Measurements from ENCODE around the gene MOB2.

MOB2 gene

GRCh38 chr11:1520209-1520662 is 33.7 kb upstream of the MOB2 start:
- FAIRE-seq, result no peak
- no peak for DNase-seq (ENCODE audit: insufficient read length, low spot score)
- no peak for TF ChIP-seq SPI1 (IDR thresholded peaks at IDR 0.05; ENCODE audit: low read depth, low read length)
- TF ChIP-seq POLR2AphosphoS5 (IDR thresholded peaks at IDR 0.05; ENCODE audit: low read depth, low read length), result no peak
- TF ChIP-seq TAF1 (IDR thresholded peaks at IDR 0.05; ENCODE audit: low read depth, low read length), result no peak
- TF ChIP-seq PAX5 (IDR thresholded peaks at IDR 0.05; ENCODE audit: insufficient read depth, low read length, severe bottlenecking), result no peak
- no peak for TF ChIP-seq POLR2A (IDR thresholded peaks at IDR 0.05; ENCODE audit: low read depth, low read length)
- TF ChIP-seq POU2F2 (IDR thresholded peaks at IDR 0.05; ENCODE audit: low read depth, low read length), result no peak

DNA sequence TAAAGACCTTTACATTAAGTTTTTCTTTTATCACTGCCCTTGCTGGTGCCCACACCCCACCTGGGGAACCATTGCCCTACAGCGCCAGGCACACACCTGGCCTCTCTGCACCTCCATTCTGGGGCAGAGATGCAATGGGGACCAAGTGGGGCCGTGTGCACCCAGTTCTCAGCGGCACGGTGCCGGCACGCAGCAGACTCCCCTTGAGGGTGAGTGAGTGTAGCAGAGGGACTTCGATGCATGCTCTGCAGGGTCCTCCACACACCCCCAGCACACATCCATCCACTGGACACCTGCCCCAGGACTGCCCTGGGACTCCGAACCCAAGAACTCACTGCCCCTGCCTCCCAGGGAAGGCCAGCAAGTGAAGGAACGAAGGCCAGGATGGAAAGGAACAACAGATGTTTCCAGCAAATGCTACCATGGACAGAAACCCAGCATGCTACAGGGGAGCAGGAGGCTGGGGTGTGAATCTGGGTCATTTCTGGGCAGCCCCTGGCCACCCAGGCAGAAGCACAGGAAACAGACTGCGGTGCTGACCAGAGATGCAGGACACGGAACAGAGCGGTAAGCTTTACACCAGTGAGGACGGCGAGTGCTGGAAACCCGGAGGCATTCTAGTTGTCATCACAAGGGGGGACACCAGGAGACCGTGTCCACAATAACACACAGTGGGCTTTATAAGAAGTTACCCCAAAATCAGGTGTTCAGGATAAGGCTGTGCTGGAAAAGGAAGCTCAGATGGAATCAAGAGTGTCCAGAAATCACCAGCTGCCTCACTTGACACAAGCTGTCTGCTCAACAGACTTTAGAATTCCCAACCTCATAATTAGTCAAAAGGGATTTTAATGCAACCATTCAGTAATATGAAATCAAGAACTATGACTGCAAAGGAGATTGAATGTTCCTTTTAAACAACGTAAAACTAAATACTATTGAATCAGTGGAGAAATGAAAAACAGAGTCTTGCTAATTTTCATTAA is 32.7 kb upstream of the MOB2 start:
- DNase-seq (ENCODE audit: insufficient read length, low spot score) (no peak), FAIRE-seq (no peak)
- no peak for TF ChIP-seq POLR2A (IDR thresholded peaks at IDR 0.05; ENCODE audit: low read depth, low read length)
- TF ChIP-seq POU2F2 (IDR thresholded peaks at IDR 0.05; ENCODE audit: low read depth, low read length), result no peak
- TF ChIP-seq PAX5 (IDR thresholded peaks at IDR 0.05; ENCODE audit: insufficient read depth, low read length, severe bottlenecking), result no peak
- TF ChIP-seq SPI1 (IDR thresholded peaks at IDR 0.05; ENCODE audit: low read depth, low read length), result no peak

DNA sequence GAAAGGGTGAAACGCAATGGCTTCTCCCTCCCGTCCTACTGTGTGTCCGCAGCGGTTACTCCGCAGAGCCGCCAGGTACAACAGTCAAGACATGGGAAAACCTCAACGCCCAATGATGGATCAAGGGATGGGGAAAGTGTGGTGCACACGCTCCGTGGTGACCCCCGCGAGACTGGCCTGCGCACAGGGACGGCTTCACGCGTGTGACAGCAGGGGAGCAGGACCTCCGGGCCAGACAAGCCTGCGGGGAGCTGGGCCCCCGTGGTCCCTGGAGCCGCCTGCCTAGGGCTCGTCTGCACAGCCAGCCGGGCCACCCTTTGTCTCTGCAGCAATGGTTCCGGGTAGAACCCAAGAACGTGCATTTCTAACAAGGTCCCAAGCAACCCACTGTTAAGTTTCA is 31.7 kb upstream of the MOB2 start:
- no peak for FAIRE-seq
- no peak for DNase-seq (ENCODE audit: insufficient read length, low spot score)
- TF ChIP-seq POLR2A (IDR thresholded peaks at IDR 0.05; ENCODE audit: low read depth, low read length) (no peak), POU2F2 (IDR thresholded peaks at IDR 0.05; ENCODE audit: low read depth, low read length) (no peak), TAF1 (IDR thresholded peaks at IDR 0.05; ENCODE audit: low read depth, low read length) (no peak), SPI1 (IDR thresholded peaks at IDR 0.05; ENCODE audit: low read depth, low read length) (no peak), POLR2AphosphoS5 (IDR thresholded peaks at IDR 0.05; ENCODE audit: low read depth, low read length) (no peak), PAX5 (IDR thresholded peaks at IDR 0.05; ENCODE audit: insufficient read depth, low read length, severe bottlenecking) (no peak)

DNA sequence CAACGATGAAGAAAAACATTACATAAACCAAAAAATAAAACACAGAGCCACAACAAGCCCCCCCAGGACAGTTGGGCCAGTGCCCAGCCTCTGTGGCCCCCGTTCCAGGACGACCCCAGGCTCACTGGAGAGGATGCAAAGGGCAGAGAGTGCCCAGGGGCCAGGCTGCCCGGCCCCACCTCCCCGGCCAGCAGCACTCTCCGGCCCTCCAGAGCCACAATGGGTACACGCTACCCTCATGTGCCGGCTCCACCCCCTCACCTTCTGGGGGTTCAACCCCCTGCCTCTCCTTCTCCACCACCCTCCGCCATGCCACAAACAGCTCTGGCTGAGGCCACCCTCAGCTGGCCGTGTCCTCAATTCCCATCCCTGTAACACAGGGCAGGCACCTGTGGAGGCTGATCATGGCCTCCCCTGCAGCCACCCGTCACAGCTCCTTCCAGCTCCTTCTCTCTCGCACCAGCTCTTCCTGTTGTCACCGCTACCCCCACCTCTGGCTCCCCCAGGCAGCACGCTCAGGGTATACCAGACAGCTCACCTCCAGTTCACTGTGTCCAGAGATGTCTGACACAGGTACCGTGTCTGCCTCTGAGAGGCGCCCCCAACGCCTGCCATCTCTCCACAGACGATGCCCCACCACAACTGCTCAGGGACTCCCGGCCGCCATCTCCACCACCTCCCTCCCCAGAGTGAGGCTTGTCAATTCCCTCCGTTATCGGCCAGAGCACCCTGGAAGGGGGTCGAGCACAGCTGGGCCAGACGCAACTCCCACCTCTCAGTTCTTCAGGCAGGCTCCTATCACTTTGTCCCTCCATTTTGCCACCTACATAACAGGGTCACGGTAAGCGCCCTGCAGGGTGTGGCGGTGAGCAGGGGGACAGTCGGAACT is 30.8 kb upstream of the MOB2 start:
- DNase-seq (ENCODE audit: insufficient read length, low spot score), result no peak
- no peak for FAIRE-seq
- no peak for TF ChIP-seq POLR2AphosphoS5 (IDR thresholded peaks at IDR 0.05; ENCODE audit: low read depth, low read length)
- TF ChIP-seq TAF1 (IDR thresholded peaks at IDR 0.05; ENCODE audit: low read depth, low read length), result no peak
- no peak for TF ChIP-seq POLR2A (IDR thresholded peaks at IDR 0.05; ENCODE audit: low read depth, low read length)
- TF ChIP-seq POU2F2 (IDR thresholded peaks at IDR 0.05; ENCODE audit: low read depth, low read length), result no peak
- no peak for TF ChIP-seq PAX5 (IDR thresholded peaks at IDR 0.05; ENCODE audit: insufficient read depth, low read length, severe bottlenecking)
- TF ChIP-seq SPI1 (IDR thresholded peaks at IDR 0.05; ENCODE audit: low read depth, low read length), result no peak

GRCh38 chr11:1516273-1517067 is 29.9 kb upstream of the MOB2 start:
- FAIRE-seq, result no peak
- no peak for DNase-seq (ENCODE audit: insufficient read length, low spot score)
- no peak for TF ChIP-seq TAF1 (IDR thresholded peaks at IDR 0.05; ENCODE audit: low read depth, low read length)
- TF ChIP-seq SPI1 (IDR thresholded peaks at IDR 0.05; ENCODE audit: low read depth, low read length), result no peak
- TF ChIP-seq POU2F2 (IDR thresholded peaks at IDR 0.05; ENCODE audit: low read depth, low read length), result no peak
- TF ChIP-seq POLR2A (IDR thresholded peaks at IDR 0.05; ENCODE audit: low read depth, low read length), result no peak
- no peak for TF ChIP-seq POLR2AphosphoS5 (IDR thresholded peaks at IDR 0.05; ENCODE audit: low read depth, low read length)
- TF ChIP-seq PAX5 (IDR thresholded peaks at IDR 0.05; ENCODE audit: insufficient read depth, low read length, severe bottlenecking), result no peak

- DNase-seq (ENCODE audit: insufficient read length, low spot score) (peak; percentile 96), FAIRE-seq (peak; percentile 90)
- TF ChIP-seq SPI1 (IDR thresholded peaks at IDR 0.05; ENCODE audit: low read depth, low read length) (no peak), PAX5 (IDR thresholded peaks at IDR 0.05; ENCODE audit: insufficient read depth, low read length, severe bottlenecking) (no peak), POLR2AphosphoS5 (IDR thresholded peaks at IDR 0.05; ENCODE audit: low read depth, low read length) (no peak), POU2F2 (IDR thresholded peaks at IDR 0.05; ENCODE audit: low read depth, low read length) (no peak), TAF1 (IDR thresholded peaks at IDR 0.05; ENCODE audit: low read depth, low read length) (no peak), POLR2A (IDR thresholded peaks at IDR 0.05; ENCODE audit: low read depth, low read length) (no peak)
Measured at GRCh38 chr11:1515082-1516060, 28.8 kb upstream of the MOB2 start.

GRCh38 chr11:1514336-1515061 is 27.9 kb upstream of the MOB2 start:
- no peak for FAIRE-seq
- no peak for DNase-seq (ENCODE audit: insufficient read length, low spot score)

More at GRCh38 chr11:1514336-1515061, 27.9 kb upstream of the MOB2 start:
- TF ChIP-seq TAF1 (IDR thresholded peaks at IDR 0.05; ENCODE audit: low read depth, low read length) (no peak), POU2F2 (IDR thresholded peaks at IDR 0.05; ENCODE audit: low read depth, low read length) (no peak), SPI1 (IDR thresholded peaks at IDR 0.05; ENCODE audit: low read depth, low read length) (no peak), POLR2AphosphoS5 (IDR thresholded peaks at IDR 0.05; ENCODE audit: low read depth, low read length) (no peak), POLR2A (IDR thresholded peaks at IDR 0.05; ENCODE audit: low read depth, low read length) (no peak), PAX5 (IDR thresholded peaks at IDR 0.05; ENCODE audit: insufficient read depth, low read length, severe bottlenecking) (no peak)
